Measurements from ENCODE around the gene PTPRT.

PTPRT gene

GRCh38 chr20:42641886-42642285, 547.8 kb downstream of the PTPRT start:
- no peak for DNase-seq

- DNase-seq = no peak
Observed at GRCh38 chr20:42639140-42639539, 550.6 kb downstream of the PTPRT start.

- no peak for DNase-seq
Observed at GRCh38 chr20:42635699-42636411, 553.9 kb downstream of the PTPRT start.

- no peak for DNase-seq
Observed at GRCh38 chr20:42634156-42634555, 555.5 kb downstream of the PTPRT start.

- no peak for DNase-seq
Observed at GRCh38 chr20:42628683-42629082, 561.0 kb downstream of the PTPRT start.

GRCh38 chr20:42613076-42613475, 576.6 kb downstream of the PTPRT start:
- no peak for DNase-seq

- DNase-seq = no peak
Observed at GRCh38 chr20:42611889-42612837, 577.5 kb downstream of the PTPRT start.

- no peak for DNase-seq
Observed at GRCh38 chr20:42611423-42611822, 578.3 kb downstream of the PTPRT start.

- no peak for DNase-seq
Observed at GRCh38 chr20:42610070-42610469, 579.6 kb downstream of the PTPRT start.

- no peak for DNase-seq
Observed at GRCh38 chr20:42609618-42610017, 580.1 kb downstream of the PTPRT start.

GRCh38 chr20:42604998-42605956, 584.4 kb downstream of the PTPRT start:
- DNase-seq = no peak

GRCh38 chr20:42603655-42604054, 586.1 kb downstream of the PTPRT start:
- peak in 8 of 58 donors; percentile 2 to 34 (median 10) for DNase-seq

- peak in 2 of 58 donors; percentile 6 to 8 for DNase-seq
Observed at GRCh38 chr20:42598581-42598980, 591.1 kb downstream of the PTPRT start.

- DNase-seq = peak in 1 of 58 donors; percentile 7
Observed at GRCh38 chr20:42595625-42596024, 594.1 kb downstream of the PTPRT start.

- DNase-seq = no peak
Observed at GRCh38 chr20:42594659-42595058, 595.0 kb downstream of the PTPRT start.

- DNase-seq = no peak
Observed at GRCh38 chr20:42594011-42594410, 595.7 kb downstream of the PTPRT start.

GRCh38 chr20:42589976-42590639, 599.6 kb downstream of the PTPRT start:
- DNase-seq = no peak

- no peak for DNase-seq
Observed at GRCh38 chr20:42588847-42589246, 600.9 kb downstream of the PTPRT start.

- DNase-seq = no peak
Observed at GRCh38 chr20:42587427-42587826, 602.3 kb downstream of the PTPRT start.

- DNase-seq = no peak
Observed at GRCh38 chr20:42581311-42581710, 608.4 kb downstream of the PTPRT start.

- no peak for DNase-seq
Observed at GRCh38 chr20:42576167-42576566, 613.5 kb downstream of the PTPRT start.

Data from anterior cingulate cortex (tissue), 58 donors.